ENCODE results near the gene NTSR1.

The NTSR1 gene

DNA sequence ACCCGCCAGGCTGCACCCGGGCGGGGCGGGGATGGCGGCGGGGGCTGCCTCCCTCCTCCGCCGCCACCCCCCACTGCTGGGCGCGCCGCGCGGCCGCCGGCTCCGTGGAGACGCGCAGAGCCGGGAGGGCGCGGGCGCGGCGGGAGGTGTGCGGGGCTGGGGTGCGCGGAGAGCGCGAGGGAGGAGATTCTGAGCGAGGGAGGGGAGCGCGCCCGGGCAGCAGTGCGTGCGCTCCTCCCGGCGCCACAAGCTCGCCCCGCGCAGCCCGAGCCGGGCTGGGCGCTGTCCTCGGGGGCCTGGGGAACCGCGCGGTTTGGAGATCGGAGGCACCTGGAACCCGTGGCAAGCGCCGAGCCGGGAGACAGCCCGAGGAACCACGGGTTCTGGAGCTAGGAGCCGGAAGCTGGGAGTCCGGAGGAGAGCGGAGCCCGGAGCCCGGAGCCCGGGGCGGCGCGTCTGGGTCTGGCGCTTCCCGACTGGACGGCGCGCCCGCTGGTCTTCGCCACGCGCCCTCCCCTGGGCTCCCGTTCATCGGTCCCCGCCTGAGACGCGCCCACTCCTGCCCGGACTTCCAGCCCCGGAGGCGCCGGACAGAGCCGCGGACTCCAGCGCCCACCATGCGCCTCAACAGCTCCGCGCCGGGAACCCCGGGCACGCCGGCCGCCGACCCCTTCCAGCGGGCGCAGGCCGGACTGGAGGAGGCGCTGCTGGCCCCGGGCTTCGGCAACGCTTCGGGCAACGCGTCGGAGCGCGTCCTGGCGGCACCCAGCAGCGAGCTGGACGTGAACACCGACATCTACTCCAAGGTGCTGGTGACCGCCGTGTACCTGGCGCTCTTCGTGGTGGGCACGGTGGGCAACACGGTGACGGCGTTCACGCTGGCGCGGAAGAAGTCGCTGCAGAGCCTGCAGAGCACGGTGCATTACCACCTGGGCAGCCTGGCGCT, at the start of gene NTSR1:
NTSR1 (plus strand) TSS at position 246 of the 946 bp plus-strand sequence; CDS start at position 618, 372 bp downstream.
- peak; percentile 80 for DNase-seq (ENCODE audit: low spot score)

GRCh38 chr20:62659488-62660239, 49.0 kb upstream of the NTSR1 start:
- DNase-seq (ENCODE audit: low spot score) = no peak

DNA sequence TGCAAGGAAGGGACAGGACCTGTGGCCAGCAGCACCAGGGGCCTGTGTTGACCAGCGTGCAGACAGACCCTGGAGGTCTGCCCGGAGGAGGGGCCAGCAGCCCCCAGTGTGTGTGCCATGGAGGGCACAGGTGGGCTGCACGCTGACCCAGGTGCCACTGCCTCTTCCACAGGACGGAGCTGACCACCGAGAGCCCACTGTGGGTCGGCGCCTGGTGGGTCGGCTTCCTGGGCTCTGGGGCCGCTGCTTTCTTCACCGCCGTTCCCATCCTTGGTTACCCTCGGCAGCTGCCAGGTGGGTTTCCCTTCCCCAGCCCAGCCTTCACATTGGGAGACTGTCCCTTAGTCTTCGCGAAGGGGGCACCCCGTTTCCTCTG, 48.4 kb upstream of the NTSR1 start:
- no peak for DNase-seq (ENCODE audit: low spot score)

- no peak for DNase-seq (ENCODE audit: low spot score)
Measured at GRCh38 chr20:62660768-62661167, 47.9 kb upstream of the NTSR1 start.

GRCh38 chr20:62661647-62662046, 47.0 kb upstream of the NTSR1 start:
- no peak for DNase-seq (ENCODE audit: low spot score)

GRCh38 chr20:62662422-62662821, 46.2 kb upstream of the NTSR1 start:
- no peak for DNase-seq (ENCODE audit: low spot score)

GRCh38 chr20:62663145-62664018, 45.3 kb upstream of the NTSR1 start:
- no peak for DNase-seq (ENCODE audit: low spot score)

- no peak for DNase-seq (ENCODE audit: low spot score)
Measured at GRCh38 chr20:62664019-62664971, 44.3 kb upstream of the NTSR1 start.

DNA sequence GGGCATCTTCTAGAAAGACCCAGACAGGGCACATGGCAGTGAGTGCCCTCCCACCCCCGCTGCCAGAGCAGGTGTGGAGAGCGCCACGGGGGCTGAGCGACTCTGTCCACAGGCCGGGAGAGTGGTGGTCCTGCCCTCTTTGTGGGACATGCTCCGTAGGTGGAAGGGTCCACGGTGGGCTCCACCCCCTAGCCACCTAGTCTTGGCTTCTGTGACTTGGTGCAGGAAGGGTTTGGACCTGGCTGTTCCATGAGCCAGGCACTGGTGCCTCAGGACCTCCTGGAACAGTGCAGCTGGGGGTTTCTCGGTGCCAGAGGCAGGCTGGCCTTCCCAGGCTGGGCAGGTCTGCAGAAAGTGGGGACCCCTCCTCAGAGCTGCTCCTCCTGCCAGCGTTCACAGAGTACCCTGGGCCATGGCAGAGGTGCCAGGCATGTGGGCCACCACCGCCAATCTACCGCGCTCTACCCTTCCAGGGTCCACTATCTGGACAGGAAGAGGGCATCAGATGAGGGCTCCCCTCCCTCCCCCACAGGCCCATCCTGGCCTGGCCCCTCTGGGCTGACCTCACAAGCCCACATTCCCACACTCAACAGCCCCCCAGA, 43.4 kb upstream of the NTSR1 start:
- DNase-seq (ENCODE audit: low spot score) = no peak

DNA sequence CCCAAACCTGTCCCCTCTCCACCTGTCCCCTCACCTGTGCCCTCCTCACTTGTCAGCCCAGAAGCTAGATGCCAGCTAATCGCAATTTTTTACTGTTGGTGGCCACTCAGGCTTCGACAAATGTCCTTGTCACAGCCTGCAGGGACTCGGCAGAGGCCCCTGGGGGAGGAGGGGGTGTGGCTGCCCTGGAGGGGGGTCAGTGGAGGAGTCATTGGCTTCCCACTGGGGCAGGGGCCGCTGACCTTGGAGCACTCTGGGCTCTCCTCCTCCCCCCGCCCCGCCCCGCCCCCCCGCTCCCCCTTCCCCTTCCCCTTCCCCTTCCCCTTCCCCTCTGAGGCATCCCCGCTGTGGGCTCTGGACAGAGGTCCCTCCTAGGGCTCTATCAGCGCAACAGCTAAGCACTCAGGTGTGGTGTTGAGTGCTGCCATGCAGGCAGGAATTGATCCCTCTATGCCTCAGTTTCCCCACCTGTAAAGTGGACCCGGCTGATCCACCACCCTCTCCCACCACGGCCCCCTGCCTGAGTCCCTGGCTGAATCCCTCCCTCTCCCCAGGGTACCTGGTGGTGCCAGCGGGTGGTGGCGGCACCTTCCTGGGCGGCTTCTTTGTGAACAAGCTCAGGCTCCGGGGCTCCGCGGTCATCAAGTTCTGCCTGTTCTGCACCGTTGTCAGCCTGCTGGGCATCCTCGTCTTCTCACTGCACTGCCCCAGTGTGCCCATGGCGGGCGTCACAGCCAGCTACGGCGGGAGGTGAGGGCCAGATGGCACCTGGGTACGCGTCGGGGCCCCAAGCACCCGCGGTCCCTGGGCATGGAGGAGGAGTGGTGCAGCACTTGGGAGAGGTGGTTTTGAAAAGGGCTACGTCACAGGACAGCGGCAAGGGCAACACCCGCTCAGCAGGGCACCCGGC, 42.6 kb upstream of the NTSR1 start:
- DNase-seq (ENCODE audit: low spot score) = no peak

DNA sequence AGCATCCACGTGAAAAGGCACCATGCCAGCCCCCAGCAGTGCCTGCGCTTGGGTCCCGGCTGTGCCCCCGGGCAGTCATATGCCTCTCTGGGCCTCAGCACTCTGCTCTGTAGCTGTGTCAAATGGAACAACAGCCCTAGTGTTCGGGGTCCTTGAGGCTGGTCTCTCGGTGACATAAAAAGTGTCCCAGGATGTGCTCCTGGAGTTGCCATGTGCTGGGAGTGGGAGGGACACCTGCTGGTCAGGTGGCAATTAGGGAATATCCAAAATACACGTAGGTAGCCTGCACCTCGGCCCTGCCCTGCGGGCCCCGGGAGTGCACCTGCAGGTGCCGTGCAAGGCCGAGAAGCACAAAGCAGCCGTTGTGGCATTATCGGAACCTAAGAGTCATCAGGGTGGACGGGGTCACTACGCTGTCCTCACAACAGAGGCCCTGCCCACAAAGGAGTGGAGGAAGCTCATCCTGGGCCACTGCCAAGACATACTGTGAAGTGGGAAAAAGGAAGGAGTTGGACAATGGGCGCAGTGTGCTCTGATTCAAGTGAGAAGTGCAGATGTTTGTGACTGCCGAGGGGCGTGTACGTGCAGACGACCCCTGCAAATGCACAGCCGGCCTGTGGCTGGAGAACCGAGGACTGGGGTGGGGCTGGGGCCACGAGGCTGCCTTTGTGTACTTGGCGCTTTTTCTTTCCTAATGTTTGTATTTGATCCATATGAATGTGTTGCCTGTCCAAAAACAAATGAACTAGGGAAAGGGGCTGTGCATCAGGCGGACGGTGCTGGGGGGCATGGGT, 41.7 kb upstream of the NTSR1 start:
- DNase-seq (ENCODE audit: low spot score) = no peak

DNA sequence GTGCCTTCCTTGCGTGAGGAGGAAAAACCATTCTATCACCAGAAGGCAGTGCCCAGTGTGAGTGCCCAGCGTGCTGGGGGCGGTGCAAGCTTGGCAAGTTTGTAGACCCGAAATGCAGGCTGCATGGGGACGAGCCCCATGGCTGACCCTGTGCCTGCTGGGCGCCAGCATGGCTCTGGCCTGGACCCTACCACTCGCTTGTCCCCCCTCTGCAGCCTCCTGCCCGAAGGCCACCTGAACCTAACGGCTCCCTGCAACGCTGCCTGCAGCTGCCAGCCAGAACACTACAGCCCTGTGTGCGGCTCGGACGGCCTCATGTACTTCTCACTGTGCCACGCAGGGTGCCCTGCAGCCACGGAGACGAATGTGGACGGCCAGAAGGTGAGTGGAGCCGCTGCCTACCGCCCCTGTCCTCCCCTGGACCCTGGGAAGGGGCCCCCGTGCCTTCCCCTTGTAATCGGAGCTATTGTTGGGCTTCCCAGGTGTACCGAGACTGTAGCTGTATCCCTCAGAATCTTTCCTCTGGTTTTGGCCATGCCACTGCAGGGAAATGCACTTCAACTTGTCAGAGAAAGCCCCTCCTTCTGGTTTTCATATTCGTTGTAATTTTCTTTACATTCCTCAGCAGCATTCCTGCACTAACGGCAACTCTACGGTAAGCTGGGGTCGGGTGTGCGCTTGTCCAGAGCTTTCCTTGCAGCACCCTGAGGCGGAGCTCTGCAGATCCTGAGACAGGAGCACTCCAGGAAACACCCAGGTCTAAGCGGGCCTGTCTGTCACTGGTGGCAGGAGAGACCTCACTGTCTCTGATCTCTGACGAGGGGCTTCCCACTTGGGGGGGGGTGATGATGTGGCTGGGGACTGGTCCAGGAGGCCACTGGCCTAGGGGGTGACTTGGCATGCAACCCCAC, 40.9 kb upstream of the NTSR1 start:
- no peak for DNase-seq (ENCODE audit: low spot score)

GRCh38 chr20:62668441-62669027, 40.1 kb upstream of the NTSR1 start:
- peak; percentile 92 for DNase-seq (ENCODE audit: low spot score)

DNA sequence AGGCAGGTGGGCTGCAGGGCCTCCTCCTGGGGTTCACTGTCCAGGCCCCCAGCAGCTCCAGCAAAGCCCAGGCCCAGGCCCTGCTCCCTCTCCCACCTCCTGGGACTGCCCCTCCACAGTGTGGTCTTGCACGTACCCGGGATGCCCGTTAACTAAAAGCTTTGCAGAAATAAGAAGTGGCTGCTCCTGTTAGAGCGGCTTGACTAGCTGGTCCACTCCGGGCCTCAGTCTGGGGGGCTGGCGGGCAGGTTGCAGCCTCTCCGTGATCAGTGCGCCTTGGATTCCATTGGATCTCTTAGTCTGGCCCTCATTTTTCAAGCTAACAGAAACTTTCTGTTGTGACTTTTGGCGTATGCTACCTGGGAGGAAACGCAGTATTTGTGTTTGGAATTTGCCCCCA, 39.4 kb upstream of the NTSR1 start:
- no peak for DNase-seq (ENCODE audit: low spot score)

DNA sequence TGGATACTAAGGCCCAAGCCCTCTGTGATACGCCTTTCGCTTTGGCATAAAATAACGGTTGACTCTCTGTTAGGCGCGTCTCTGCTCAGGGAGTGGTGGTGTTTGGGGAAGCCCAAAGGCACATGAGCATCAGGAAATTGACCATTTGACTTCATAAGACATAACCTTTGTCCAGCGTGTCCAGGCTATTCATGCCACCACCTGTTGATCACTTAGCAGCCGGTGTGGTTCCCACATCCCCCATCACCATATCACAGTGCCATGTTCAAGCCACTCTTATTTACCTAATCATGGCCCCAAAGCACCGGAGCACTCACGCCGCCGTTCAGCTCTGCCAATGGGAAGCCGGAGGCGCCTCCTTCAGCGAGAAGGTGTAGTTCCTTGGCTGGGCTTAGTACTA, 38.5 kb upstream of the NTSR1 start:
- DNase-seq (ENCODE audit: low spot score) = no peak

DNA sequence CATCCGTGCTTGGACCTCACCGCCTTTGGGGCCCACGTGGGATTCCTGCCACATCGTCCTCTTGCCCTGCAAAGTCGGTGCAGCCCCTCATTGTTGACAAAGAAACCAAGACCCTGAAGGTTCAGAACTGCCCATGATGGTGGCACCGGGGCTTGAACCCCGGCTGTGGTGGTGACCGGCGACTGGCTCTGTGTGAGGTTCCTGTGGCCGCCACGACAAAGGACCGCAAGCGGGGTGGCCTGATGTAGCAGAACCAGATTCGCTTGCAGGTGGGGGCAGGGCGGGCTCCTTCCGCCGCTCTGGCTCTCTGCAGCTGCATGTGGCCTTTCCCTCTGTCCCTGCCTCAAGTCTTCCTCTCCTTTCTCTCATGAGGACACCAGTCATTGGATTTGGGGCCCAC, 37.6 kb upstream of the NTSR1 start:
- DNase-seq (ENCODE audit: low spot score) = no peak

GRCh38 chr20:62671765-62672164, 36.9 kb upstream of the NTSR1 start:
- no peak for DNase-seq (ENCODE audit: low spot score)
